ENCODE results near the gene TNFSF9.

- TF ChIP-seq CTCF (IDR thresholded peaks at IDR 0.05) (no peak), EZH2 (IDR thresholded peaks at IDR 0.05) (no peak)
Measured at GRCh38 chr19:6498294-6499036, 32.4 kb upstream of the TNFSF9 start.
